ENCODE results near the gene GBA2.

DNA sequence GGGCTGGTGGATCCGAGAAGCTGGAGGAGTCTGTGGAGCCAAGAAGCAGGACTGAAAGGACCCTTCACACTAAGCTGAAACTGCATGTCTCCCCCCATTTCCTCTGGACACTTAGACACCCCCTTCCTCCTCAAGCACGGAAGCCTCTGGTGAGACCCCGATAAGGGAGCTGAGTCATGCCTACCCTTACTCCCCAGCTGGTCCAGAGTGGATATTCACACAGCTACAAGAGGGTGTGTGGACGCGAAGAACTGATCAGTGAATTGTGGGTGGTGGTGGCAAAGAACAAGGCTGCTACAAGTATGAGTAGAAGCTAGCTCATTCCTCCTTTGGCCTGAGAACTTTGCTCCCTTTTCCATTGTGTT is 21.4 kb downstream of the GBA2 start:
- TF ChIP-seq POLR2AphosphoS5 (IDR thresholded peaks at IDR 0.05; ENCODE audit: borderline replicate concordance, low read depth, low read length), result no peak
- TF ChIP-seq EZH2 (IDR thresholded peaks at IDR 0.05), result no peak
- TF ChIP-seq FOXP2 (optimal IDR thresholded peaks at IDR 0.05; ENCODE audit: control extremely low read depth, extremely low read length, insufficient read depth), result no peak

Measured in SK-N-MC (cell line).